ENCODE measurements around the gene ZNF688. TPM values are rescaled to one million over a fixed set of nuclear protein-coding genes. Genes with fewer than 3 reads are reported as not detected.

The ZNF688 gene
- total RNA-seq, 1 donor from 2014 or later: 11.3 TPM

- no peak for TF ChIP-seq CTCF (IDR thresholded peaks at IDR 0.05; ENCODE audit: unreplicated experiment)
Observed at GRCh38 chr16:30609926-30610839, 38.7 kb upstream of the ZNF688 start, which contains the start of gene ZNF689. Gene ZNF689, minus strand, starts transcription at chr16:30610389. Its CDS starts 348 bp downstream, at chr16:30610041.

DNA sequence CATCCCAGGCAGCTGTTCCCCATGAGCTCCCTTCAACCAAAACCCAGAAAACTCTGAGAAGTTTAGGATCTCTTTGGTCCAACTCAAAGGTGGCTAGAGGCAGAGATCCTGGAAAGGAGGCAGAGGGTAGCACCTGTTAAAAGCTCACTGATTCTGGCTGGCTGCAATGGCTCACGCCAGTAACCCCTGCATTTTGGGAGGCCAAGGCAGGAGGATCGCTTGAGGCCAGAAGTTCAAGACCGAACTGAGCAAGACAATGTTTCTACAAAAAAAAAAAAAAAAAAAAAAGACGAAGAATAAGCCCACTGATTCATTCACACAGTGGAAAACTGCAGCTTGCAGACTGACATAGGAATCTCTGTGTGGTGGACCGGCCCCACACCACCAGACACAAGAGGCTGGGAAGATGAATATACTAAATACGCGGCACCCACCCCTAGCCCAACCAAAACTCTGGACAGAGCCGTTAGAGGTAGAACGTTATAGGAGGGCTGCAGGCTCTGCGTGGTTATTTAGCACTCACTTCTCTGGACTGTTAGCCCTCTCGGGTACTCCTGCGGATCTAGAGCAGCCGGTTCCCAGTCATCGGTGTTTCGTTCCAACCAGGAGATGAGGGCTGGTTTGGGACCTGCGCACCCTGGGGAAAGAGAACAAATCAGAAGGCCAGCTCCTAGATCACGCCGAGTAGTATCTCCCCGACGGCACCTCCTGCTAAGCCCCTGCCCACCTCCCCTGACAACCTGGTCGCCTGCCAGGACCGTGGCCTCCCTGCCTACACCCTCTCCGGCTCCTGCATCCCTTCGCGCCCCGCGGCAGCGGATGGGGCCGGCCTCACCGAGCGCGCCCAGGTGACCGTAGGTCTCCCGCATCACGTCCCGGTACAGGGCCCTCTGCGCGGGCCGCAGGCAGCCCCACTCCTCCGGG lies 37.8 kb upstream of the ZNF688 start:
- Mint-ChIP-seq H3K4me3 (peak overlapping the region; percentile 91), H3K4me1 (peaks cover 7% of the 10 kb centered on the region), H3K36me3 (peaks cover 13% of the 10 kb centered on the region), H3K27me3 (ENCODE audit: low read depth) (no peaks in the 10 kb centered on the region), H3K9me3 (no peaks in the 10 kb centered on the region), H3K27ac (peak overlapping the region; percentile 97)
- TF ChIP-seq CTCF (IDR thresholded peaks at IDR 0.05; ENCODE audit: unreplicated experiment): no peak
- peak; percentile 37 to 74 for DNase-seq (ENCODE audit: low spot score in 2 of 2, unreplicated experiment in 2 of 2)

More at GRCh38 chr16:30609926-30610839, 38.7 kb upstream of the ZNF688 start, which contains the start of gene ZNF689:
- no peaks in the 10 kb centered on the region for H3K9me3 Mint-ChIP-seq
- H3K36me3 Mint-ChIP-seq: peaks cover 5% of the 10 kb centered on the region
- H3K27ac Mint-ChIP-seq: peak within 1 kb of the TSS; percentile 97
- peak within 1 kb of the TSS; percentile 91 for H3K4me3 Mint-ChIP-seq
- H3K27me3 Mint-ChIP-seq (ENCODE audit: low read depth): no peaks in the 10 kb centered on the region
- H3K4me1 Mint-ChIP-seq: peaks cover 7% of the 10 kb centered on the region
- DNase-seq (ENCODE audit: low spot score in 2 of 2, unreplicated experiment in 2 of 2): peak; percentile 84 to 96

DNA sequence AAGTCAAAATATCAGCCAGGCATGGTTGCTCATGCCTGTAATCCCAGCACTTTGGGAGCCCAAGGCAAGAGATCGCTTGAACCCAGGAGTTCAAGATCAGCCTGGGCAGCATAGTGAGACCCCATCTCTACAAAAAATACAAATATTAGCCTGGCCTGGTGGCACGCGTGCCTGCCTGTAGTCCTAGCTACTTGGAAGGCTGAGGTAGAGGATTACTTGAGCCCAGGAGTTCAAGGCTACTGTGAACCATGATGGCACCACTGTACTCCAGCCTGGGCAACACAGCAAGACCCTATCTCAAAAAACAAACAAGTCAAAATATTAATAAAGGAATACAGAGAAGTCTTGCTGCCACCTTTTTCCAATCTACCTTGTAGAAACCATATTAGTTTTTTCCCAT lies 34.5 kb upstream of the ZNF688 start:
- Mint-ChIP-seq H3K4me3 (no peak overlapping the region), H3K9me3 (peaks cover 1% of the 10 kb centered on the region), H3K36me3 (peaks cover 26% of the 10 kb centered on the region), H3K27me3 (ENCODE audit: low read depth) (no peaks in the 10 kb centered on the region), H3K4me1 (peaks cover 7% of the 10 kb centered on the region), H3K27ac (no peak overlapping the region)
- TF ChIP-seq CTCF (IDR thresholded peaks at IDR 0.05; ENCODE audit: unreplicated experiment): no peak
- DNase-seq (ENCODE audit: low spot score in 2 of 2, unreplicated experiment in 2 of 2): no peak

DNA sequence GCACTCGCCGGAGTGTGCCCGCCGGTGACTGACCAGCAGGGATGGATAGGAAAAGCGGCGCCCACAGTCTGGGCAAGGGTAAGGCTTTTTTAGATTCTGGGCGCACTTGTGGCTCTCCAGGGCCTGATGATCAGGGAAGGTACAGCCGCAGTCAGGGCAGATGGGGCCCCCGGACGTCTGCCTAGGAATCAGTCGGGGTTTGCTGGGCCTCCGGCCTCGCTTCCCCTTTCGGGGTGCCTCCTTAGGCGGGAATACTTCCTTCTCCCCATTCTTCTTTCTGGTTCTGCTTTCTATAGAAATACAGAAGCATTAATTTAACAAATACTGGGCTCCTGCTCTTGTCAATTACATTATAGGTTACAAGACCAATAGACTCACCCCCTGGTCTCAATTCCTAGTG lies 33.6 kb upstream of the ZNF688 start:
- no peak for TF ChIP-seq CTCF (IDR thresholded peaks at IDR 0.05; ENCODE audit: unreplicated experiment)
- no peak overlapping the region for H3K4me3 Mint-ChIP-seq
- H3K27ac Mint-ChIP-seq: no peak overlapping the region
- H3K27me3 Mint-ChIP-seq (ENCODE audit: low read depth): no peaks in the 10 kb centered on the region
- H3K4me1 Mint-ChIP-seq: peaks cover 4% of the 10 kb centered on the region
- peaks cover 5% of the 10 kb centered on the region for H3K9me3 Mint-ChIP-seq
- H3K36me3 Mint-ChIP-seq: peaks cover 29% of the 10 kb centered on the region
- no peak for DNase-seq (ENCODE audit: low spot score in 2 of 2, unreplicated experiment in 2 of 2)

DNA sequence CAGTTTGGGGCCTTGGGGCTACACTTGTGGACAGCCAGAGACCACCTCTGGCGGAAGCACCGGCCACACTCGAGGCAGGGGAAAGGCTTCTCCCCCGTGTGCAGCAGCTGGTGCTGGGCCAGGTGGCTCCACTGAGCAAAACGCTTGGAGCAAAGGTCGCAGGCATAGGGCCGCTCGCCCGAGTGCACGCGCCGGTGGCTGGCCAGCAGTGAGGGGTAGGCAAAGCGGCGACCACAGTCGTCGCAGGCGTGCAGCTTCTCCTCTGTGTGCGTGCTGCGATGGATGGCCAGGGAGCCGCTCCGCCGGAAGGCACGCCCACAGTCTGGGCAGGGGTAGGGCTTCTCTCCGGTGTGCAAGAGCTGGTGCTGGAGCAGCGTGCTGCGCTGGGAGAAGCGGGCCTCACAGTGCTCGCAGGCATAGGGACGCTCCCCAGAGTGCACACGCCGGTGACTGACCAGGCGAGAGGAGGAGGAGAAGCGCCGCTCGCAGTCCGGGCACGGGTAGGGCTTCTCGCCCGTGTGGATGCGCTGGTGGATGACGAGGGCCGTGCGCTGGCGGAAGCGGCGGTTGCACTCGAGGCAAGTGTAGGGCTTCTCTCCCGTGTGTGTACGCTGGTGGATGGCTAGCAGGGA lies 32.9 kb upstream of the ZNF688 start:
- Mint-ChIP-seq H3K9me3 (peaks cover 5% of the 10 kb centered on the region), H3K36me3 (peaks cover 29% of the 10 kb centered on the region), H3K4me1 (peaks cover 4% of the 10 kb centered on the region), H3K4me3 (no peak overlapping the region), H3K27ac (no peak overlapping the region), H3K27me3 (ENCODE audit: low read depth) (no peaks in the 10 kb centered on the region)
- no peak for DNase-seq (ENCODE audit: low spot score in 2 of 2, unreplicated experiment in 2 of 2)
- TF ChIP-seq CTCF (IDR thresholded peaks at IDR 0.05; ENCODE audit: unreplicated experiment): no peak
